ENCODE data around the gene RASGRF2.

The RASGRF2 gene

DNA sequence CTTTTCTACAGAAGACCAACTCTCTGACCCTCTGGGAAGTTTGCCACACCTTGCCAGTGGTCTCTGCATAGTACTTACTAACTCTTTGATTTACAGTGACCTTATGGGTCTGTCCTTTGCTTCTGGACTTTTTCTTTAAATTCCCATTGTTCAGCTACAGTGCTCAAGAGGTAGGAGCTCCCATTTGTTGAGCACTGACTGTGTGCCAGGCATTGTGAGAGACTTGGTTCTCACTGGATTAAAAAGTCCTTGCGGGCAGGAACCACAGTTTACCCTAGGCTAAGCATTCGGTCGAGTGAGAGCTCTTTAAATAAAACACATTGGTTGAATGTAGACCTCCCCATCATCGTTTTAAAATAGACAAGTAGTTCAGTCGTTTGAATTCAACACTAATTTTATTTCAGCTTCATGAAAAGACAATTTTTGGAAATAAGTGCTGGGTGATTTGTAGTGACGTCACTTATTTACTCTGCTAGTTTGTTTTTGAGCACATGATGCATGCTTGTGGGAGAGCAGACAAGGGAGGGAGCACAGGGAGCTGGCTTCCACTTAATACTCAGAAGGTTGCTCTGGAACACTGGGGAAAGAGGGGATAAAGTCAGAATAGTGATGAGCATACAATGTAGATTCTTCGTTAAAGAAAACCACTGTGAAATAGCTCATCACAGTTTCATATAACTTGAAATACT, 27.1 kb downstream of the RASGRF2 start:
- ATAC-seq, result no peak

DNA sequence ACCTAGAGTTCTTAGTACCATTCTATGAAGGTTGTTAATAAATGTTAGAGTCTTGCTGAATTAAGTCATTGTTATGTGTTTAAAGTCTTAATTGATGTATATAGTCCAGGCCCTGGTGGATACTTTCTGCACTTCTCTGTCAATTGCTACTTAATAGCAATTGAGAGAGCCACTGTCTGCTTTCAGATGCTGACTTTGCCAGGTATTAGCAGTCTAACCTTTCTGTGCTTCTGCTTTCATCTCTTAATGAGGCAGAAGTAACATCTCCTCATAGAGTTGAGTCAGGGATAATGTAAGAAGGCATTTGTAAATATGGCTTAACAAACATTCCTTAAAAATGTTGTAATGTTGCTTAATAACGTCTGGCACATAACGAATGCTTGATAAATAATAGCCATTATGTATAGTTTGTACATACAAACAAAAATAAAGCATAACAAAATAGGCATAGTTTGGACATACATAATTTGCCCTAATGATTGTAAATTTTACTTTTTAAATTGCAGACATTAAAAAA, 28.3 kb downstream of the RASGRF2 start:
- ATAC-seq, result no peak

- ATAC-seq, result no peak
Measured at GRCh38 chr5:80989883-80990282, 29.7 kb downstream of the RASGRF2 start.

DNA sequence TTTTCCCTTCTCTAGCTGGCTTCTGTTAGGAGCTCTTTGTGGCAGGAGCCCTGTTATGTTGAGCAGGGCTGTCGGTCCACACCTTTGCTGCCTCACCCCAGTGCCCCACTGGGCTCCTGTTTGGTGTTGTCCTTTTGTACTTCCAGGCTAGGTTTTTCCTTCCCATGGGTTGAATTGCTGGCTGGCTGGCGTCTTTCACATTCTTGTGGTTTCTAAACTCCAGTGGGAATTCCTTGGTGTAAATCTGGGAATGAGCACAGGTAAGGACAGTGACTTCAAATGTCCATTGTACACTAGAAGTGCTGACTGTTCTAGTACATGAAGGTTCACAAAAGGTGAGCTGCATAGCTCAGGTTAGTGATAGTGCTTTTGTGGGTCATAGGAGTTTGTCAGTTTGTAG, 30.4 kb downstream of the RASGRF2 start:
- ATAC-seq, result no peak

- no peak for ATAC-seq
Measured at GRCh38 chr5:80990971-80991370, 30.8 kb downstream of the RASGRF2 start.

DNA sequence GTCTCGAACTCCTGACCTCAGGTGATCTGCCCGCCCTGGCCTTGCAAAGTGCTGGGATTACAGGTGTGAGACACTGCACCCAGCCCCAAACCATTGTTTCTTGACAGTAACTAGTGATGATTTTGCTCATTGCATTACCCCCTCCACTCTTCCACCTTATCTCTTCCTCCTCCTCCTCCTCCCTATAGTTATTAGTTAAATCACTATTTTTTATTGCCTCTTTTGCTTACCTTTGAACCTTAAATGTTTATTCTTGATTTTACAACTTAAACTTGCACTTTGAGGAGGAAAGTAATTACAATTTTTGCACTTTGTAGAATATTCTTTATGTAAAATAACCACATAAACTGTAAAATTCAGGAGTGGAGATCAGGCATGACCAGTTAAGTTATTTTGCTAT, 35.7 kb downstream of the RASGRF2 start:
- ATAC-seq, result no peak

DNA sequence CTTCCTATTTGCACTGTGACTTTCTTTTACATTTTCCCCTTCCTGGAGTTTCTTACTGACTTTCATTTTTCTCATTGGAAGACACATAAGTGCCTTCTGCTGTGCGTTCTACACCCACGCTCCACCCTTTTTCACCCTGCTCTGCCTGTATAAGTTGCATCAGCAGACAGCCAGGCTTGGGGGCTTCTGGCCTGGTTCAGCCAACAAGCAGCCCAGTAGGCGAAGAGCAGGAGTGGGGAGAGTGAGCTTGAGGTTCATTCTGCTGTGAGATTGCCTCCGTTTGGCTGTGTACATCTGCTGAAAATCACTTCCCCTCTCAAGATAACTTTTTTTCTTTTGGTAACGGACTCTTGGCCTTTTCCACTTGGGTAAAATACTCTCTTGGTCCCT, 38.4 kb downstream of the RASGRF2 start:
- ATAC-seq, result peak in 1 of 2 donors; percentile 49

- ATAC-seq, result no peak
Measured at GRCh38 chr5:81003811-81004386, 43.7 kb downstream of the RASGRF2 start.

GRCh38 chr5:81005708-81006107, 45.5 kb downstream of the RASGRF2 start:
- no peak for ATAC-seq

DNA sequence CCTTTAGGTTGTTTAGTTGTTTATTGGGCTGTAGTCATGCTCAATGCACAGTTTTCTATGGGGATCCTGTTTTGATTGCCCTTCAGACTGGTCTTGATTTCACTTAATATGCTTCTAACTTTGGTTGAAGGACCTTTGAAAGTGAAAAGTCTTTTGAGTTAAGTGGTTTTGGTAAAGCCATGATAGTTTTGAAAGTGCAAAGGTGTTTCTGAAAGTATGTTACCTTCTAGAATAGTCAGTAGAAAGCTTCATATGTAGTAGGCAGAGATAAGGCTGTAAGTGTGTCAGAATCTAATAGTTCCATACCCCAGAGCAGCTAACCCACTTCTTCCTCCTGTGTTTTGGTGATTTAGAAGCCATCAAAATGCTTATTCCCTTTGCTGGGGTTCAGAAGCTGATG, 46.1 kb downstream of the RASGRF2 start:
- ATAC-seq, result peak in 1 of 2 donors; percentile 20

DNA sequence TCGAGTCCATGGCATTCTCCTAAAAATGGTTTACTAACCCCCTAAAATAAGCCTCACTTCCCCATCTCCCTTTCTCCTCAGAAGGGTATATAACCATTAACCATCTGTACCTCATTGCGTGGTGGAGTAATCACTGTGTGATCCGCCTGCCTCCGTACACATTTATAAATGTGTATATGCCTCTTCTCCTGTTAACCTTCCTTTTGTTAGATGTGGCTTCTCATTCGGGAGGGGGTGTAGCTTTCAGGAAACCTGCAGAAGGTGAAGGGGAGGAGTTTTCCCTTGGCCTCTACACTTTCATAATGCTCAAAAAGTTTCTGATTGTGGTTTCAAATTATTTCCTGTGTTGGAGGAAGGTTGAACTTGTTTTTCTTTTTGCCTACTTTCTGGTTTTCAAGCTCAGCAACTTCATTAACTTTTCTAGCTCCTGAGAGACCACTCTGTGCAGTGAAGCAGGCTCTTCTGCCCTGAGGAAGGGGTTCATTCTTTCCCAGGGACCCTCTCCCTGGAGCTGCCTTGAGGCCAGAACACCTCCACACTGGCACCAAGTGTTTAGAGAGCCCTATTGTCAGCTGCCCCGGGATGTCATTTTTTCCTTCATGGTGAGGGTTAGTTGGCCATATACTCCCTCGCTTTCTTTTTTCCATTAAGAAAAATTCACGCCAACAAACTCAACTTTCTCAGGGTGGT, 46.9 kb downstream of the RASGRF2 start:
- ATAC-seq, result peak; percentile 65 to 69

DNA sequence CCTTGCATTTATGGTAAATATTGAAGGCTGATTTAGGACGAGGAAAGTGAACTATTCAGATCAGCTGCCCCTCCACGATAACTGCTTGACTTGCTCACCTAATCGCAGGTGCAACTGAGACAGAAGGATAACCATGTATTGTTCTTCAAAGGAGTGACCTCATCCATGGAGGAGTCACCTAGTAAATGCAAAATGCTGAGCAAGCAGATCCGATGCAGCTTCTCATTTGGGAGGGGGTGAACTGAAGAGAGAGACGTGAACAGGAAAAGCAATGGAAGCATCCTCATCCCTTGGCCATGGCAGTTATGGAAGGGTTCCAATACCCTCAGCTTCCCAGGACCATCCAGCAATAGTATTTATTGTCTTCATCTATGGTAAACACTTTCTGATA, 47.5 kb downstream of the RASGRF2 start:
- peak; percentile 64 for ATAC-seq

DNA sequence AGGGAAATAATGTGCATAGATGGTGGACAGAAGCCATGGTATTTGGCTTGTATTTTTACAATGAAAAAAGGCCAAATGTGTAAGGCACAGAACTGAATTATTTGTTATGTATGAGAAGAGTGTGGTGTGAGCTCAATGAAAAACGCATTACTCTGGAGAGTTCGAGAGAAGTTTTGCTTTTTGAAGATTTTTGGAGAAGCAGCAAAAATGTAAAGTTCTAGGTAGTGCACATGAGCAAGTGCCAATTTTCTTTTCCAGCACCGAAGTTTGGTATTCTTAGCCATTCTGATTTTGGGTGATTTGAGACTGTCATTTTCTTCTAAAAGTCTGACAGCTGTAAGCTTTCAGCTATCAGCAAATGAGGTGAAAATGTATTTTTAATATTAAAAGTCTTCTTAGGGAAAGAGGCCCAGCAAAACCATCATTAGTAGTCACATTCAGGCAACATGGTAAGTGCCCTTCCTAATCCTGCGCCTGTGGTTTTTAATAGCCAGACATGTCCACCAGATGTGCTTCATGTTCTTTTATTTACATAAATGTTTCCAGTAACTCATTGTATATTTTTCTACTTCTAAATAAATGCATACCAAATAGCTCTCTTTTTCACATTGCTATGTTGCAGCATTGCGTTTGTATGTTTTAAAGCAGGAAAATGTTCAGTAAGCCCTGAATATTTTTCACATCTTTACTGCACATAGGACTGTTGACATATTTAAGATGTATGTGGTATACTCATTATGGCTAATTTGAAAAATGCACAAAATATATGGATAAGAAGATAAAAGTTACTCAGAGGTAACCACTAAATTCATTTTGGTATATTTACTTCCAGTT, 50.4 kb downstream of the RASGRF2 start:
- ATAC-seq, result no peak

- ATAC-seq, result no peak
Measured at GRCh38 chr5:81014348-81014747, 54.2 kb downstream of the RASGRF2 start.

GRCh38 chr5:81016116-81016515, 56.0 kb downstream of the RASGRF2 start:
- no peak for ATAC-seq

DNA sequence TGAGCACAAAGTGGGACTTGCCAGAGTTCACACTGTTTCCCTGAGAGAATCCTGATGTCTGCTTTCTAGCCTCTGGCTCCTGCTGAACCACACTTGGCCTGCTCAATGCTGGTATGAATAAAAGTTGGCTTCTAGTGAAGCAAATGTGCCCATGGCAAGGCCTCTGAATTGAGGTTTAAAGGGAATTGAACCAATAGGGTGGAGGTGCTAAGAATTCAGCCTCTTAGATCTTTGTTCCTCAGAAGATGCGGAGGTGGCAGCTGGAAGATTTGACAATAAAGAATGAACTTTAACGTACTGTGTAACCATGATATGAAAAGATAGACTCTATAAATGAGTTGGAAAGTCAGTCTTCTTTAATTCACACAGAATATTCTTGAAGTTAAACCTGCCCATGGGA, 57.2 kb downstream of the RASGRF2 start:
- ATAC-seq, result no peak

- peak; percentile 83 to 84 for ATAC-seq
Measured at GRCh38 chr5:81018608-81019007, 58.4 kb downstream of the RASGRF2 start.

DNA sequence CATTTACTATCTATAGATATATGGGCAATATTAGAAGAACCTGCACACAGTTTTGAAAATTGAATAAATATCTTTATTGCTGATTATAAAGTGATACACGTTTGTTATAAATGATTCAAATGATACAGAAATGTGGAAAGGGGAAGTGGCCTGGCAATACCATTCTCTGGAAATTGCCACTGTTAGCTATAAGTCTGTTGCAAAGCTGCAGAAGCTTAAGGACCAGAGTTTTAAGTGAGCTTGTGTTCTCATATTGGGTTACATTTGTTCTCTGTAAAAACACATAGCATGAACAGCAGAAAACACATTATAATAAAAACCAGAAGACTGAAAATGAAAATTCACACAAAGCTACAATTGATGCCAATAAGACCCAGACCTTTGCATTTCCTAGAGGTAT, 59.6 kb downstream of the RASGRF2 start:
- ATAC-seq, result no peak

DNA sequence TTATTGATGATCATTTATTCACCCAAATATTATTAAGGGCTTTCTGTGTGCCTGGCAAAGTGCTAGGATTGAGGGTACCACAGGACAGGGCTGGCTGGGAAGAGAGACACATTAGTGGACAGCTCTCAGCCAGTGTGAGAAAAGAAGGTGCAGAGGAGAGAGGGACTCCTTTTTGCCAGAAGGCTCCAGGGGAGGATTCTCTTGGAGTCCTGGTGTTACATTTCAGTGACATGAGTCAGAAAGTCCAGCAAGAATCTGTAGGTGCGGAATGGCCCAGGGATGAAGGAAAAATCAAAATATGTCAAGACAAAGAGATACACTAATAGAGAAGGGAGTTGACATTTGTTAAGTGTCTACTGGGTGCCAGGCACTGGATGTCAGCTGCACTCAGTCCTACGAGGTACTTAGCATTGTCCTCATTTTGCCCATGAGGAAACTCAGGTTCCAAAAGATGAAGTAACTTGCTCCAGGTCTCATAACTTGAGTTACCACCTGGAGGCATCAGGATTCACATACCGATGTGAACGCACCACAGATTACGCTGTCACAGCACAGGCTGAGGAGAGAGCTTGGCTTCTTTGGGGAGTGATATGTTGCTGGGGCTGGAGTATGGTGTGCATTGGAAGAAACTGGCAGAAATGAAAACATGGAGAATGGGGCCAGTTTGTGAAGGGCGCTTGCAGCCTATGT, 60.5 kb downstream of the RASGRF2 start:
- ATAC-seq, result no peak

GRCh38 chr5:81021486-81021885, 61.3 kb downstream of the RASGRF2 start:
- ATAC-seq, result no peak

- no peak for ATAC-seq
Measured at GRCh38 chr5:81021951-81022687, 62.0 kb downstream of the RASGRF2 start.

- ATAC-seq, result no peak
Measured at GRCh38 chr5:81022688-81023084, 62.5 kb downstream of the RASGRF2 start.
